SH-SY5Y (cell line): Measurements from ENCODE around the gene CRIP3.

Source experiments
- GATA2 ChIP-seq: IDR thresholded peaks from 2 replicates; pipeline ENCODE4 v1.6.1; 2011; ENCODE audit warnings: mild to moderate bottlenecking, low read depth, low read length
- GATA3 ChIP-seq: IDR thresholded peaks from 2 replicates; pipeline ENCODE4 v1.6.1; 2011; ENCODE audit warnings: low read depth, mild to moderate bottlenecking, low read length, moderate library complexity

The CRIP3 gene

DNA sequence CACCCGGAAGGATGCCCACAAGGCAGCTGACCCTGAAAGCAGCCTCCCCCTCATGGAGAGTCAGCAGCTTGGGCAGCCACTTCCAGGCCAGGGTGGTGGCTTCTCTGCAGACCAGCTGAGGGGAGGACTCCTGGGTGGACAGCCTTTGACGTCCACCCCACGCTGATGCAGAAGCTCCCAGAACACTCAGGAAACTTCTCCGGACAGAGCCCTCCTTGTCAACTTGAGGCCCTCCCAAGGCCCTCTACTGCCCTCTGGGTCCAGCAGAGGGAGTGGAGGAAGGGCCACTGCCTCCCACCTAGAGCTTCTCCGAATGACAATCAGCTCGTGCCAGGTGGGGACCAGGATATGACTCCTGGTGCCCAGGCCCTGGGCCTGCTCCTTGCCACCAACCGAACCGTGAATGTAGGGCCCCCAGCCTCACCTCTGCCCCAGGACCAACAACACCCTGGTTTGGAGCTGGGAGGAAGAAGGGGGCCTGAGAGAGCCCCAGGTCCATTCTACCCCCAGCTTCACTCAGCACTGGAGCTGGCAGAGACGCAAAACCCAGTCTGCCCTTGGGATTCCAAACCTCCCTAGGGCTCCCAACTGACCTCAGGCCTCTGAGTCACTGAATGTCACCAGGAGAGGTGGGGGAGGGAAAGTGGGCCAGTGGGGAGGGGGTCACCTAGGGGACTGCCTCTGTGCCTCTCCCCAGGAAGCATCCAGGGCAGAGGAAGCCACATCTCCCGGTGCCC is 21.5 kb downstream of the CRIP3 start:
- no peak for TF ChIP-seq GATA3

GRCh38 chr6:43286456-43286979 is 22.1 kb downstream of the CRIP3 start:
- TF ChIP-seq GATA2 (no peak), GATA3 (no peak)

DNA sequence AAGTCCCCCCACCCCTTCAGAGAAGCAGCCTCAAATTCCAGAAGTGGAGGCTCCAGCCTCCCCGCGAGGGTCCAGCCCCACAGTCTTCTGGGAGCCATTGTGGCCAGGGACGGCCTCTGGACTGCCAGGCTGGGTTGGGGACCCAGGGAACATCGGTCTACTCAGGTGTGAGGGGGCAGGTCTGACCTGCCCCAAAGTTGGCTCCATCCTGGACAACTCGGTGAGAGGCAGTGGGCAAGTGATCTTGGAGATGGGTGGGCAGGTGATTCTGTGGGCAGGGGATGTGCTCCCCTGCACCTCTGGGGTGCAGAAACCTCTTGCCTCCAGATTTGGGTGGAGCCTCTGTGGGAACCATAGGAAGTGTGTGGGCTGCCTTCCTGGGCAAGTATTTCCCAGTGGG is 22.8 kb downstream of the CRIP3 start:
- TF ChIP-seq GATA3: no peak
- no peak for TF ChIP-seq GATA2

- TF ChIP-seq GATA3 (no peak), GATA2 (no peak)
Measured at GRCh38 chr6:43284991-43285781, 23.4 kb downstream of the CRIP3 start.

- no peak for TF ChIP-seq GATA2
- no peak for TF ChIP-seq GATA3
Measured at GRCh38 chr6:43283905-43284304, 24.7 kb downstream of the CRIP3 start.

DNA sequence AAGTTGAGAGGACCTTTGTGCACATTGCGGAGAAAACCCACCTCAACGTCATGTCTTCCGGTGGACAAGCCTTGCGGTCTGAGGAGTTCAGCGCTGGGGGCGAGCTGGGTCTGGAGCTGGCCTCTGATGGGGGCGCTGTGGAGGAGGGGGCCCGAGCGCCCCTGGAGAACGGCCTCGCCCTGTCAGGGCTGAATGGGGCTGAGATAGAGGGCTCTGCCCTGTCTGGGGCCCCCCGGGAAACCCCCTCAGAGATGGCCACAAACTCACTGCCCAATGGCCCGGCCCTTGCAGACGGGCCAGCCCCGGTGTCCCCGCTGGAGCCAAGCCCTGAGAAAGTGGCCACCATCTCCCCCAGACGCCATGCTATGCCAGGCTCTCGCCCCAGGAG is 25.1 kb downstream of the CRIP3 start:
- TF ChIP-seq GATA3 (no peak), GATA2 (no peak)

DNA sequence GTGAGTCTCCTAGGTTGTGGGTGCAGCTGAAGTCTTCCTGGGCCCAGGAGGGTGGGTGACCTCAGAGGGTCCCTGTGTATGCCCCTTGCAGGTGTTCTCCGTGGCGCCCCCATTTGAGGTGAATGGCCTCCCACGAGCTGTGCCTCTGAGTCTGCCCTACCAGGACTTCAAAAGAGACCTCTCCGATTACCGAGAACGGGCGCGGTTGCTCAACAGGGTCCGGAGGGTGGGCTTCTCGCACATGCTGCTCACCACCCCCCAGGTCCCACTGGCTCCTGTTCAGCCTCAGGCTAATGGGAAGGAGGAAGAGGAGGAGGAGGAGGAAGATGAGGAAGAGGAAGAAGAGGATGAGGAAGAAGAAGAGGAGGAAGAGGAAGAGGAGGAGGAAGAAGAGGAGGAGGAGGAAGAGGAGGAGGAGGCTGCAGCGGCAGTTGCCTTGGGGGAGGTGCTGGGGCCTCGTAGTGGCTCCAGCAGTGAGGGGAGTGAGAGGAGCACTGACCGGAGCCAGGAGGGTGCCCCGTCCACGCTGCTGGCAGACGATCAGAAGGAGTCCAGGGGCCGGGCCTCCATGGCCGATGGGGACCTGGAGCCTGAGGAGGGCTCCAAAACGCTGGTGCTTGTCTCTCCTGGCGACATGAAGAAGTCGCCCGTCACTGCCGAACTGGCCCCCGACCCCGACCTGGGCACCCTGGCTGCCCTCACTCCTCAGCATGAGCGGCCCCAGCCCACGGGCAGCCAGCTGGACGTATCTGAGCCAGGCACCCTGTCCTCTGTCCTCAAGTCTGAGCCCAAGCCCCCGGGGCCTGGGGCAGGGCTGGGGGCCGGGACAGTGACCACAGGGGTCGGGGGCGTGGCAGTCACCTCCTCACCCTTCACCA is 25.8 kb downstream of the CRIP3 start:
- TF ChIP-seq GATA2: no peak

- TF ChIP-seq GATA3 (no peak), GATA2 (no peak)
Measured at GRCh38 chr6:43282060-43282459, 26.6 kb downstream of the CRIP3 start.

DNA sequence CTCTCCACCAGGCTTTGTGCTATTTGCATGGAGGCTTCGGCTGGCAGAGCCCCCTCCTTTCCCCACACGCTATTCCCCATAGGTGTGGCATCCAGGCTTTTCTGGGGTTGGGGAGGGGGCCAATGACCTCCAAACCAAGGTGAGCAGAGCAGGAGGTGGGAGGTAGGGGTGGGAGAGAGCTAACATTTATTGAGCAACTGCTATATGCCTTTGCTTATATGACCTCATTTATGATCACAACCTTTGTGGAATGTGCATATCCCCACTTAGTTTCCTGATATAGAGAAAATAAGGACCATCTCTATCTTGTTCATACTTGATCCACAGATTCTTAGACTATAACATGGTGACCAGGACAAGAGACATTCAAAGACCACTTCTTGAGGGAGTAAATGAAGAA is 28.4 kb downstream of the CRIP3 start:
- TF ChIP-seq GATA2 (no peak), GATA3 (no peak)

GRCh38 chr6:43278524-43279078 is 30.0 kb downstream of the CRIP3 start:
- TF ChIP-seq GATA2 (no peak), GATA3 (no peak)

DNA sequence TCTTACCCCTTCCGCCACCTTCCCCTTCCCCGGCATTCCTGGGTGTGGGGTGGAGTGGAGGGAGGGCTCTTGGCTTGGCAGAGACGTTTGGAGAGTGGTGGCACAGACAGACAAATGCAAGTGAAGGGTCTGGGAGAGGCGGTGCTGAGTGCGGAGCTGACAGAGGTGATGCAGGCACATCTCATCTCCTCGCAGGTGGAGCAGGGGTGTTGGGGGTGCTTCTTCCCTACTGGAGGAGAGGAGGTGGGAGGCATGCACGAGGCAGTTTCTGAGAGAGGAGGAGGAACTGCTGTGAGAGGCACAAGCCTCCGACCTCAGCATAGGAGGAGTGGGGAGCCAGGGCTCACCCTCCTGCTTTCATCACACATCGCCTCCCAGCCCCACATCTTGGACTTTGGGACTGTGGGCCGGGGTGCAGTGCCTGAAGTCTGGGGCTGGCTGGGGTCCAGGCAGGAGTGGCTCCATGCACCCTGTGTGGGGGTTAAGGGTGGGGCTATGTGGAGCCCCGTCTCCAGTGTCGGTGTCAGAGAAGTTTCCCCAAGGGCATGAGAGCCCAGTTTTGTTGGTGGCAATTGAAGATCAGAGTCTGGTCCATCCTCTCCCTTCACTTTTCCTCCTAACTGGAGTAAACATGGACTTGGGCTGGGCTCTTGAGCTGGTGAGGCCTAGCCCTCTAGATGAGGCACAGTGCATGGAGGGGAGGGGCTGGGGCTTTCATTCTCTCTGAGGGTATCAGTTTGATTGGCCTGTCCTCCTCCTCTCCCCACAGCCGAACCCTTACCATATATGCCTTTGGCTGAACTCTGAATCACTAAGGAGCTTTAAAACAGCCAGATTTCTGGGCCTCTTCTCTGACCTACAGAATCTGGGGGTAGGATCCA is 30.7 kb downstream of the CRIP3 start:
- TF ChIP-seq GATA3 (no peak), GATA2 (no peak)

DNA sequence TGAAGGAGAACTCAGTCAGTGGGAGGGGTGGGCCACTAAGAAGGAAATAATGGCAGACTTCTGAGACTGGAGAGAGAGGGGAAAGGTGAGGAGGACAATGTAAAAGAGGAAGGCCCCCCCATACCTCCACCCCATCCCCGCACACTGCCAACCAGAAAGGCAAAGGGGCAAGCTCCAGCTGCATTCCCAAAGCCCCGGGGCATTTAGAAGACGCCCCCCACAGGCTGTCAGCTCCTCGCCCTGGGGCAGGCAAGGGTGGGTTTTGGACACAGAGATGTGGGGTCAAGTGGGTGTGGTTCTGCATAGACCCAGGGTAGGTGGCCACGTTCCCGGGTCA is 31.4 kb downstream of the CRIP3 start:
- TF ChIP-seq GATA2 (no peak), GATA3 (no peak)

DNA sequence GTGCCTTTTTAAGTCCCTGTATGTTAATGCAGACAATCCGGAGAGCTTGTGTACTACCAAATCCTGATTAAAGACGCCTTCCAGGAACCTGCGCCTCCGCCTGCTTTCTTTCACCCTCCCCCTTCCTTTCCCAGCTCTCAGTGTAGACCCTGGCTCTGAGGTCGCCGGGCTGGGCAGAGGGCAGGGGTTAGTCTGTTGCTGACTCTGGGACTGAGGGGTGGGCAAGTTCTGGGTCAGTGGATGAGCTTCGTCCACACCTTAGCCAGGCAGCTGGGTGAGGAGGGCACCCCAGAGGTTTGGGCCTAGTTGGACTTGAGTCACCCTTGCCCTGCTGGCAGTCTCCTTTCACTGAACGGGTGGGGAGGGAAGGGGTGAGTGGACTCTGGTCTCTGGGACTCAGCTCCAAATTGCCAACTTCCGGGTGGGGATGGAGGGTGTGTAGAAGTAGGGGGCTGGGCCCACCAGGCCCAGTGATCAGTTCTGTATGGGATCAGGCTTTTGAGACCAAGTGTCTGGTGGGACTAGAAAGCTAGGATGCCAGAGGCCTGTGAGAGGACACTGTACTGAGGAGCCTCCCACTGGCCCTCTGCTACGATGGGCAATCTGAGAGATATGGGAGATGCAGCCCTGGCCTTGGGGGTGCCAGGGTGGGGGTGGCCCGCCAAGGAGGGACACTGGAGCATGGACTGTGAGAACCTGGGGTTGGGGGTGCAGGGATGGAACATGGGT is 31.9 kb downstream of the CRIP3 start:
- TF ChIP-seq GATA2 (no peak), GATA3 (no peak)

- TF ChIP-seq GATA2 (no peak), GATA3 (no peak)
Measured at GRCh38 chr6:43275801-43276576, 32.6 kb downstream of the CRIP3 start.
